NCI-H146 treated with DMSO at 0.1 percent for 48 hours (cell line): ENCODE measurements around the gene GTF2A1L.
"Not testable (repeated sequence)": the region's sequence is repeated elsewhere in the genome, so short reads cannot be mapped to it uniquely, and the experiment has no call there.

ENCODE experiments used
- DNase-seq: peaks from one replicate; lab custom pipeline; 2025; ENCODE audit not compliant: unreplicated experiment; lab: John Stamatoyannopoulos, UW

The GTF2A1L gene

DNA sequence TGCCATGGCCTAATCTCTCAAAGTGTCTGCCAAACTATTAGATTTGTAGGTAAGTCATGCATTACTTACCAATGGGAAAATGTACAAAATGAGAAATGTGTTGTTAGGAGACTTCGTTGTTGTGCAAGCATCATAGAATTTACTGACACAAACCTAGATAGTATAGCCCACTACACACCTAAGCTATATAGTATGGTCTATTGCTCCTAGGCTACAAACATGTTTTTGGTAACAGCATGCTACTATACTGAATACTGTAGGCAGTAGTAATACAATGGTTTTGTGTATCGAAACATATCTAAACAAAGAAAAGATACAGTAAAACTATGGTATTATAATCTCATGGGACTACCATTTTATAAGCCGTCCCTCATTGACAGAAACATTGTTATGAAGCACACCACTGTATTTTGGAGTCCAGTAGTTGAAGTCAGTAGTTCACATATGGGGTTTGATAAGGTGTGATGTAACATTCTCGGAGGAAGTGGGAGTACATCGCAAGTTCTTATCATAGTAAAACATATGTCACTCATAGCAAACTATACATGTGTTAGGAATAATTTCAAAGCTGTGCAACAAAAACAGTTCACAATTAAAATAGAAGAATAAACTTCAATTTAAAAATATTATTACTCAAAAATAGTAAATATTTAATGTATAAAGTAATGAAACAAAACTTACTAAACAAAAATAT lies 12.0 kb upstream of the GTF2A1L start:
- no peak for DNase-seq

DNA sequence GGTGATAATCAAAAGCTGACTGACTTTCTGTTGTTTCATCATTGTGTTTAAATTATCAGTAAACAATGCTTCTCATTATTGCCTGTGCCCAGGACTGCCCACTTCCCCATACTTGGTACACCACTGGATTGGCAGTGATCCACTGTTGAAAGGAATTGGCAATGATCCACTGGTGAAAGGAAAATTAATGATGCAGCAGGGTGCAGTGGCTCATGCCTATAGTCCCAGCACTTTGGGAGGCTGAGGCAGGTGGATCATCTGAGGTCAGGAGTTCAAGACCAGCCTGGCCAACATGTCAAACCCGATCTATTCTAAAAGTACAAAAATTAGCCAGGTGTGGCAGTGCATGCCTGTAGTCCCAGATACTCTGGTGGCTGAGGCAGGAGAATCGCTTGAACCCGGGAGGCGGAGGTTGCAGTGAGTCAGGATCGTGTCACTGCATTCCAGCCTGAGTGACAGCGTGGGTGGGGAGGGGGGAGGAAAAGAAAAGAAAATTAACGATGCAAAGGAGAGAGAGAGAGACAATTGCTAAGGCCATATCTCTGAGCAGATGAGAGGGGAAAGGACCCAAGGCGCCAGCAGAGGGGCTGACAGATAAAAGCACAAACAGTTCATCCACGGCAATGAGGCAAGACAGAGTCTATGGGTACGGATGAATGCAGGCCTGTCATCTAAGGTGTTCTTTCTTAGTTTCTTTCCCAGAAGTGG lies 10.2 kb upstream of the GTF2A1L start:
- DNase-seq, result no peak

DNA sequence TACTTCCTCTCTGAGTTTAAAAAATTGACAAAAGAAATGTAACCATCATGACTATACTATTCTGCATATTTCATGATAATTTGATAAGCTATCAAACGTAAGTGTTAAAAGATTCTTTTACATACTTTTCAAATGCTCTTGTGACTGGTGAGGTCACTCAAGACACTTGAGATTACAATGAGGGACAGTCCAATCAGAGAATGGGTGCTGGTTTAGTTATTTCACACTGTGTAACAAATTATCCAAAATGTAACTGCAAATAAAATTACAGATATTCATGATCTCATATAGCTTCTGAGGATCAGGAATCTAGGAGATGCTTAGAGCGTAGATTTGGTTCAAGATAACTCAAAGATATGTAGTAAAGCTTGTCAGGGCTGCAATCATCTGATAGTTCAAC lies 4.4 kb upstream of the GTF2A1L start:
- DNase-seq, result no peak

DNA sequence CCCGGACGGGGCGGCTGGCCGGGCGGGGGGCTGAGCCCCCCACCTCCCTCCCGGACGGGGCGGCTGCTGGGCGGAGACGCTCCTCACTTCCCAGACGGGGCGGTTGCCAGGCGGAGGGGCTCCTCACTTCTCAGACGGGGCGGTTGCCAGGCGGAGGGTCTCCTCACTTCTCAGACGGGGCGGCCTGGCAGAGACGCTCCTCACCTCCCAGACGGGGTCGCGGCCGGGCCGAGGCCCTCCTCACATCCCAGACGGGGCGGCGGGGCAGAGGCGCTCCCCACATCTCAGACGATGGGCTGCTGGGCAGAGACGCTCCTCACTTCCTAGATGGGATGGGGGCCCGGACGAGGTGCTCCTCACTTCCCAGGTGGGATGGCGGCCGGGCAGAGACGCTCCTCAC lies 3.1 kb upstream of the GTF2A1L start:
- DNase-seq, result not testable (repeated sequence)

DNA sequence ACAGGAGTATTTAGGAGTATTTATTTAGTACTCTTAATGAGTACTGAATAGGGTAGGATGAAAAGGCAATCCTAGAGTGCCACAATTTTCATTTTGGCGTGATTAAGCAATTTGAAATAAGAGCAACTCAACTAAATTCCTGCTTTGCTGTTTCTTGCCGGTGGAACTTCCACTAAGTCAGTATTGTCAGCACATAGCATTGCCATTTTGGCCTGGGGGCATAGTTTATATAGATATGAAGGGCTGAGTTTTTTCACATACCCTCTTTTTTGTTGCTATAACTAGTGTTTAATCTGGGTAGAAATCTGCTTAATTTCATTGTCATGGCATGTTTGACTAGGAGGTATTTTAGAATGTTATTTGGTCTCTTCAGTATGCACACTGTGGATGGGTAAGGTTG lies 1.9 kb downstream of the GTF2A1L start:
- no peak for DNase-seq

DNA sequence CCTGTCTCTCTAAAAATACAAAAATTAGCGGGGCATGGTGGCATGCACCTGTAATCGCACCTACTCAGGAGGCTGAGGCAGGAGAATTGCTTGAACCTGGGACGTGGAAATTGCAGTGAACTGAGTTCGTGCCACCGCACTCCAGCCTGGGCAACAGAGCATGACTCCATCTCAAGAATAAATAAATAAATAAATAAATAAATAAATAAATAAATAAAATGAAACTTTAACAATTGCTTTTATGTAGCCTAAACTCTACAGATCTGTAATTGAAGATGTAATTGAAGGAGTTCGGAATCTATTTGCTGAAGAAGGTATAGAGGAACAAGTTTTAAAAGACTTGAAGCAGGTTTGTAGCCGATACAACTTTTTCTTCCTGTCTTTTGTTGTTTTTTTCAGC lies 2.9 kb downstream of the GTF2A1L start:
- DNase-seq, result no peak

DNA sequence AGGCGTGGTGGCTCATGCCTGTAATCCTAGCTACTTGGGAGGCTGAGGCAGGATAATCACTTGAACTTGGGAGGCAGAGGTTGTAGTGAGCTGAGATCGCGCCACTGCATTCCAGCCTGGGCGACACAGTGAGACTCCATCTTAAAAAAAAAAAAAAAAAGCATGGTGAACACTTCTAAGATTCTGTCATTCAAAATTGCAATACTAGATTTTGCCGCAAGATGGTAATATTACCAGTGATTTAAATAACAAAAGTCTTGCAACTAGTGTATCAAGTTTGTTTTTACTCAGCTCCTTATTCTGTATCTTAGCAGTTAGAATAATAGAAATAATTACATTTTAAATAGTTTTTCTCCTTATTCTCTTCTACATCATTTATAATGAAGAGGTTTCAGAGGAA lies 5.0 kb downstream of the GTF2A1L start:
- not testable (repeated sequence) for DNase-seq

DNA sequence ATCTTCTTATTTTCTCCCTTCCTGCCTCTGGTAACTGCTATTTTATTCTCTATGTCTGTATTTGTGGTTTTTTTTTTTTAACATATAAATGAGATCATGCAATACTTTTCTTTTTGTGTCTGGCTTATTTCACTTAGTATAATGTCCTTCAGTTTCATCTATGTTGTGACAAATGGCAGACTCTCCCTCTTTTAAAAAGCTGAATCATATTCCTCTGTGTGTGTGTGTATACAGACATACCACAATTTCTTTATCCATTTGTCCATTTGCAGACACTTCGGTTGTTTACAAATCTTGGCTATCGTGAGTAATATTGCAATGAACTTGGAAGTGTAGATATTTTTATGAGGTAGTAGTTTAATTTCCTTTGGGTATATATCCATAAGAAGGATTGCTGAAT lies 7.0 kb downstream of the GTF2A1L start:
- DNase-seq, result no peak

DNA sequence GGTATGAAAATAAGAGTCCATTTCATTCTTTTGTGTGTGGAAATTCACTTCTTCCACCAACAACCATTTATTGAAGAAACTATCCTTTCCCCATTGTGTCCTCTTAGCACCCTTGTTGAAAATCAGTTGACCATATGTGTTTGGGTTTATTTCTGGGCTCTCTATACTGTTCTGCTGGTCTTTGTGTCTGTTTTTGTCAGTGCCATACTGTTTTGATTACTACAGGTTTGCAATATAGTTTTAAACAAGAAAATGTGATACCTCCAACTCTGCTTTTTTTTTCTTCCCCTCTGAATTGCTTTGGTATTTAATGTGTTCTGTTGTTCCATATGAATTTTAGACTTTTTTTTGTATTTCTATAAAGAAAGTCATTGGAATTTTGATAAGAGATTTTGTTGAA lies 8.4 kb downstream of the GTF2A1L start:
- no peak for DNase-seq

DNA sequence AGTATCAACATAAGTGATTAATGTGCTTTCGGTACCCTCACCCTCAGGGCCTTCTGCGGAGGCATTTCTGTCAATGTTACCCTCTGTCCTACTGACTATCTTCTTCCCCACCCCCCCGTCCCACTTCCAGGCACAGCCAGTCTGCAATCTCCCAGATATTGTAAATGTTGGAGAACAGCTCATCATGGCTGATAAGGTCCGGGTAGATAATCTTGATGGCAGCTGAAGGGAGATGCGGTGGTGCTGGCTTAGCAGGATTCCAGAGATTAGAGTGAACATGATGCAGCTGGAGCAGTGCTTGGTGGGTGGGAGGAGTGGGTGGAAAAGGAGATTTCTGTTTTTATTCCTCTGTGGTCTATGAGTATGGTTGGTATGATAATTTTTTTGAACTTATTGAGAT lies 15.5 kb downstream of the GTF2A1L start:
- DNase-seq, result no peak

DNA sequence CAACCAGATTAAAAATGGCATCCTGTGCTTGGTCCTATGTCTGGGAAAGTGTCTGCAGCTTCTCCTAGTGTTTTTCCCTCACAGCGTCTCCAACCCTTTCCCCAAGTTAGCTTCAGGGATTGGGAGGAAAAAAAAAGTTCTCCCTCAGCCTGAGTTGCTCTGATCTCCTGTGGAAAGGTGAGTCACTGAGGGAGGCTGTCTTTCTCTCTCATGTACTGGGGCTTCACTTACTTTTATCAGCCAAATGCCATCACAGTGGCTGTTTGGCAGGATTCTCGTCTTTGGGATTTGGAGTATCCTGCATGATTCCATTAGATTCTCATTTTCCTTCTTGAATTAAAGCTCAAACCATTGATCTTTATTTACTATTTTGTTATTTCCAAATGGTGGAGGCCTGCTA lies 18.1 kb downstream of the GTF2A1L start:
- DNase-seq, result no peak

DNA sequence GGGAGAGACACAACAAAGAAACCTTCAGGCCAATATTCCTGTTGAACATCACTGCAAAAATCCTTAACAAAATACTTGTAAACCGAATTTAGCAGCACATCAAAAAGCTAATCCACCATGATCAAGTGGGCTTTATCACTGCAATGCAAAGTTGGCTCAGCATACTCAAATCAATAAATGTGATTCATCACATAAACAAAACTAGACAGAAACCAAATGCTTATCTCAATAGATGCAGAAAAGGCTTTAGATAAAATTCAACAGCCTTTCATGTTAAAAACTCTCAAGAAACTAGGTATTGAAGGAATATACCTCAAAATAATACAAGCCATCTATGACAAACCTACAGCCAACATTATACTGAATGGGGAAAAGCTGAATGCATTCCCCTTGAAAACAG lies 20.6 kb downstream of the GTF2A1L start:
- DNase-seq, result no peak

DNA sequence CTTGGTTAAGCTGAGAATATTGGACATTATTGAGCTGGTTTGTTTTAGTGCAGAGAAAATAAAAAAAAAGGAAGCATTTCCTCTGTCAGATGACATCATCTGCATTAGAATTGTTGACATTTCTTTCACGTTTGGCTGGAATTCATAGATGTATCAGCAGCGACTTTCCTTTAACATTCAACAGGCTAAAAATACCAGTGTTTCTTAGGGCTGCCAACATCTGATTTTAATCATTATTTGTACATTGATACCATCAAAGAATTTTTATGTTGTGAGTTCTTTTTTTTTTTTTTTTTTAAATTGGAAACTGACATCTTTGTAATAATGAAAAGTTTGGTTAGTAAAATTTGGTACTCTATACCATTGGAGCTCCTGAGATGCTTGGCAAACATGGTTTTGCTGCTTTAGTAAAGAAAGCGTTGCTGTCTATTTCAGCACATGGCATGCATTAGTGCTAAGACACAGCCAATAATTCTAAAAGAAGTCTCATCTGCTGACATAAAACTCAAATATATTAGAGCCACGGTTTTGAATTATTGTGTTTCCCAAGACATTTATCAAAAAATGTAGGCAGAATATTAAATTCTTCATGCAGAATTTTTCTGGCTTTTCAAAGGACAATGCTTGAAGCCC lies 33.6 kb downstream of the GTF2A1L start:
- no peak for DNase-seq

DNA sequence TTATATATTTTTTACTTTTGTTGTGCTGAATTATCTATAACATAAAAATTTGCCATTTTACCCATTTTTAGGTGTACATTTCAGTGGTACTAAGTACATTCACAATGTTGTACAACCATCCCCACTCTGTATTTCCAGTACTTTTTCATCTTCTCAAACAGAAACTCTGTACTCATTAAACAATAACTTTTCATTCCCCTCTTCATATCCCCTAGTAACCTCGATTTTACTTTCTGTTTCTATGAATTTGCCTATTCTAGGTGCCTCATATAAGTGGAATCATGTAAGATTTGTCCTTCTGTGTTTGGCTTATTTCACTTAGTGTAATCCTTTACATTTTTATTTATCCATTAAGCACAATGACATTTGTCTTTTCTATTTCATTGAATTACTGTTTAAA lies 51.3 kb downstream of the GTF2A1L start:
- no peak for DNase-seq

DNA sequence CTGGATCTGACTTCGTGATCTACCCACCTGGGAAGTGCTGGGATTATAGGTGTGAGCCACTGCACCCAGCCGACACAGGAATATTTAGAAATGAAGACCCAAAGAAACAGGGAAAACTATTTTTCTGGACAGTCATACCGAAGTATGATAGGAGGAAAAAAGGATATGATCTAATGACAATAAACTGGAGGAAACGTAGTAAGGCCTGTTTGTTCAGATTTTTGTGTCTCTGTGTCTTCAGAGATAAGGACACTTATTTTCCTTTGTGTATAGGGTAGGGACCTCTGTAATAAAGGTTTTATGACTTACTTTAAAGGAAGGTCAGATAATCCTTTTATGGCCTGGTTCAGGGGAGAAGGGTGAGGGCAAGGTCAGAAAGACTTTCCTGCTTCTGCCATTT lies 55.9 kb downstream of the GTF2A1L start:
- no peak for DNase-seq

DNA sequence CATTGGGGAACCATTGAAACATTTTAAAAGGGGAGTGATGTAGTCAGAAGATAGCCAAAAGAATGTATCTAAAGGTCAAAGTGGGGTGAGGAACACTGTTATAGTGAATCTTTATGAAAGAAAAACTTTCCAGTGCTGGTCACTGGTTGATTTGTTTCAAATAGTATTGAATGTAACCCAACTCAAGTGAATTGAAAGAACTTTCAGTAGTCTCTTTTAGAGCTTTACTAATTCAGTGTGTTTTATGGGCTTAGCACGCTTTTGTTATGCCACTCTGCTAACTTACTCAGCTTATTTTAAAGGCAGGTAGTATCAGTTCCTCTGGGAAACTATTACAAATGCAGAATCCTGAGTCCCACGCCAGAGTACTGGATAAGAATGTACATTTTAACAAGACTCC lies 57.3 kb downstream of the GTF2A1L start:
- no peak for DNase-seq

DNA sequence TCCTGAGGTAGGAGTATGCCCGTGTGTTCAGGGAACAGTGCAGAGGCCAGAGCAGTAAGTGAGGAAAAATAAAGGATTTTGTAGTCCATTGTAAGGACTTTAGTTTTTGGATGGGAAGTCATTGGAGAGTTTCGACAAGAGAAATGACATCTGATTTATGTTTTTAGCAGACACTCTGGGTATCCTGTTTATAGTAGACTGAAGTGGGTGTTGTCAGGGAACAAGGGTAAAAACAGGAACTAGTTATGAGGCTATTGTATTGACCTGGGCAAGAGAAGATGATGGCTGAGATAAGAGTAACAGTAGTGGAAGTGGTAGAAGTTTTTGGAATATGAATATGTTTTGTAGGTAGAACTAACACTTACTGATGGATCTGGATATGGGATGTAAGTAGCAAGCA lies 59.8 kb downstream of the GTF2A1L start:
- no peak for DNase-seq

DNA sequence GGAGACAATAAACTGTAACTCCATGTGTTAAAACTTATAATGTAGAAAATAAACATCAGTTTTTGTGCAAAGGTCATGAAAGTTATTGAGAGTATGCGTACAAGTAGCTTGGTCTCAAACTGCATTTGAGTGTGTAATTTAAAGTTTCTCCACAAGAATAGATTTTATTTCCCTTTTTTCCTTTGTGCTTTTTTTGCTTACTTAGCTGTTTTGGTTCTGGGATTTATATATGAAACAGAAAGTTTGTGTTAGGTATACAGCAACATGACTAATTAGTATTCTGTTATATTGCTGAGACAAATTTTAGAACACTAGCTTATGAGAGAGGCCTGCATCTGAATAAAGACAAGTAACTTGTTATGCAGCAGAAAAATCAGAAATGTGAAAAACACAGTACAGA lies 67.5 kb downstream of the GTF2A1L start:
- no peak for DNase-seq

DNA sequence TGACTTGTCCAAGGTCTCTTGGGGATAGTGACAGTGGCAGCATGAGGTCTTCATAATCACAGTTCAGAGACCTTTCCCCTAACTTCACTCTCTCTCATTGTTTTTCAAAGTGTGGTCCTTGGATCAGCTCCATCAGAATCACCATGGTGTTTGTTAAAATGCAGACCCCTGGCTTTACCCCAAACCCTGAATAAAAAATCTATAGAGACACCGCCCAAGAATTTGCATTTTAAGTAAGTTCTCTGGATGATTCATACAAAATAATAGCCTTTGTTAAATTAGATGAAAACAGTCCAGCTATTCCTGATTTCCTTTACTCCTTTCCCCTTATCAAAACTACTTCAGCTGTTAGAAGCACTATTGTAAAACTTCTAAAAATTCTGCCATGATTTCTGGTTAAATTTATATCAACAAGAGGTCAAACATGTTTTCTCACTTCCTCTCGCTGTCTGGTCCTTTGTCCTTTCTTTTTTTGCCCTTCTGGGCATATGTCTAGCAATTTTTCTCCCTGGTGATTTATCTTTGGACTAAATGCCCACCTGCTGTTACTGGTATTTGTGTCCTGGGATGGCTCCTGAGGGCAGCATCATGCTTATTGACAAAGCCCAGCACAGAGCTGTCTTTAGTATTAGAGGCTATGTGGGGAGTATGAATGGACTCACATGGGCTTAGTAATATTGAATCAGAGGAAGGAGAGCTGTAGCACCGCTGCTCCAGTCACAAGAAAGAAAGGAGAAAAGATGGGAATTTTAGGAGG lies 74.5 kb downstream of the GTF2A1L start:
- DNase-seq, result no peak

DNA sequence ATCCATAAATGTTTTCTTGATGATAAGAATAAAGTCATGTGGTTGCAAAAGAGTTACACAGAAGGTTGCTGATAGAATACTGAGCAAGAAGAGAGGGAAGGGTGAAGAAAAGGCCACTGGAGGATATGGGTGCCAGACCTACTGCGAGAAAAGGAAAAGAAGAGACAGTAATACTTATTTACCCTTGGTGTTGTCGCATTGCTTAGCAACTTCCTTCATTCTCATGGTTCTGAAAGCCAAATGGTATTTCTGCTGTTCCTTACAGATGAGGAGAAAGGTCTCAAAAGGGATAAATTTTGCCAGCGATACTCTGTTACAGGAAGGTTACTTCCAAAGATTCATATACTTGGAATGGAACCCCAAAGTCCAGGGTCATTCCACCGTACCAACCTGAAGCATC lies 75.4 kb downstream of the GTF2A1L start:
- DNase-seq, result no peak

DNA sequence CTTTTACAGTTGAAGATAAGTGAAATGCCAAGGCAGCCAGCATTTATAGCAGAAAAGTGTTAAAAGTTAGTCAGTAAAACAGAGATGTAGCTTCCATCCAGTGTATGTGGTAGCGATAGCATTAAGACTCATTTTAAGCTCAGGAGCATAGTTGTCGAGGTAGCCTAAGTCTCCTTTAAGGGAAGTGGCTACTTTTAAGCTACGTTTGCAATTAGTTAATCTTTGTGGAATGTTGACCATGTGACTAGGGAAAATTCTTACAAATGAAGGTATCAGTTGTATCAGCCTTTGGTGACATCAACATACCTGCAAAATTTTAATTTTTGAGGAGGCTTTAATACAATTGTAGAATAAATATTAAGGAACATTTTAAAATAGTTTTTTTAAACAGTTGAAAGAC lies 76.0 kb downstream of the GTF2A1L start:
- DNase-seq, result no peak

DNA sequence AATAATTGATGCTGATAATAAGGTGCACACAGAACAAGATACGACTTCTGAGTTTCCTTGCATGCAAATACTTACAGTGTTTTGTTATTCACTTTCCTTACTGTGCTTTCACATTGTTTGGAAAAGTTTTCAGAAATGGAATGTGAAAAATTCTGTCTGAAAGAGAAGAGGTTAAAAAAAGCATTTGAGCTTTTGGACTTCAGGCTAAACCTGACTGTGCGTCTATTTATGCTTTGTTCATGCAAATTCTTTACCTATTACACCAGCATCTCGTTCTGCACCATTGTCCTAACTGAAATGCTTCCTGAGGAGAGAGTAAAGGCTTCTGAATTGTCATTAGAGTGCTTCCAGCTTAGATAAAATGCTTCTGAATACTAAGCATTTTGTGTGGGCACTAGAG lies 76.5 kb downstream of the GTF2A1L start:
- no peak for DNase-seq
